Brain pericyte (primary cell): Measurements from ENCODE around the gene MAP3K2.

ENCODE experiments used
- DNase-seq: peaks from one replicate; pipeline ENCODE4 v3.0.0-alpha.2; 2012; ENCODE audit warnings: low read depth, low spot score

Gene MAP3K2

DNA sequence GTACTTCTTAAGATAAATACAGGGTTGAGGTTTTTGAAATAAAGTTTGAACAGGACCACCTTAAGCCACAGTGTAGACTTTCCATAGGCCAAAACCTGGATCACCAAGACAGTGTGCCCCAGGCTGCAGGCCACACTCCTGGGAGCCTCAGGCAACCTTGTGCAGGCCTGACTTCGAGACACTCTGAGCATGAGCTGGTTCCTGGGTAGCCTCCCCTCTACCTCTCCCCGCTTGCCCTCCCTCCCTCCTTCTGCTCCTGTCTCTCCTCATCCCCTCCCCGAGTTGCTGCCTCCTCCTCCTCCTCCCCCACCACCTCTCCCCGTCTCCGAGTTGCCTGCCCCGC is 19.9 kb upstream of the MAP3K2 start:
- no peak for DNase-seq

DNA sequence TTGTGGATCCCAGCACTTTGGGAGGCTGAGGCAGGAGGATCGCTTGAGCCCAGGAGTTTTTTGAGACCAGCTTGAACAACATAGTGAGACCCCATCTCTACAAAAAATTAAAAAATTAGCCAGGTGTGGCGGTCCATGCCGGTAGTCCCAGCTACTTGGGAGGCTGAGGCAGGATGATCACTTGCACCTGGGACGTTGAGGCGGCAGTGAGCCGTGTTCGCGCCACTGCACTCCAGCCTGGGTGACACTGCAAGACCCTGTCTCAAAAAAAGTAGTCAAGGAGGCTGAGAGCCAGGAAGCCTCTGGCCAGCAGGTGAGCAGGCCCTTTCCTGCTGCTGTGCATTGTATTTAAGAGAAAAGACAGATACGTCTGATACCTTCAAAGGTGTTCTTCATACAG is 19.3 kb upstream of the MAP3K2 start:
- DNase-seq, result no peak

DNA sequence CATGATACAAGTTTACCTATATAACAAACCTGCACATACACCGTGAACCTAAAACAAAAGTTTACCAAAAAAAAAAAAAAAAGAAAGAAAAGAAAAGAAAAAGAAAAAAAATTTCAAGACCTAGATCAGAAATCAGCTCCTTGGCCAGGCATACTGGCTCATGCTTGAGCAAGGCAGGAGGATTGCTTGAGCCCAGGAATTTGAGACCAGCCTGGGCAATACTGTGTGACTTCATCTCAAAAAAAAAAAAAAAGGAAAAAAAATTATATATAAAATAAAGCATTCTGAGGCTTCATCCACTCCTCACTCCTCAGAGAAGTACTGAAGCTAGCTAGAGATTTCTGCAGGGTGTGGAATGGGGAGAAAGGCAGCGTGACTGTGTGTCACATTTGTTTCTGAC is 18.7 kb upstream of the MAP3K2 start:
- no peak for DNase-seq

DNA sequence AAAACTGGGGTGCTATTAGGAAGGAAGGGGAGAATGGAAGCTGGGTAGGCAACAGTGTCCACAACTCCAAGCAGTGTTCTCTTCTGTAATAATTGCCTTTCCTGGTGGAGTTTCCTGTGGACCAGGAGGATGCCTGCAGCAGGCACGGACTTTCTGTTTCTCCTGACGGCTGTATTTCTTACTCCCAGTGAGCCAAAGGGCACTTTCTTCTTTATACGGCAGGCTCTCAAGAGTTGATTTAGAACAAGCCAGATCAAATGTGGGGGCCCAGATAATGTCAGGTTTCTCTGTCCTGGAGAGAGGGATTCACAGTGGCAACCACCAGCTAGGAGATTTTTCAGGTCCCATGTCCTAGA is 17.5 kb upstream of the MAP3K2 start:
- no peak for DNase-seq

DNA sequence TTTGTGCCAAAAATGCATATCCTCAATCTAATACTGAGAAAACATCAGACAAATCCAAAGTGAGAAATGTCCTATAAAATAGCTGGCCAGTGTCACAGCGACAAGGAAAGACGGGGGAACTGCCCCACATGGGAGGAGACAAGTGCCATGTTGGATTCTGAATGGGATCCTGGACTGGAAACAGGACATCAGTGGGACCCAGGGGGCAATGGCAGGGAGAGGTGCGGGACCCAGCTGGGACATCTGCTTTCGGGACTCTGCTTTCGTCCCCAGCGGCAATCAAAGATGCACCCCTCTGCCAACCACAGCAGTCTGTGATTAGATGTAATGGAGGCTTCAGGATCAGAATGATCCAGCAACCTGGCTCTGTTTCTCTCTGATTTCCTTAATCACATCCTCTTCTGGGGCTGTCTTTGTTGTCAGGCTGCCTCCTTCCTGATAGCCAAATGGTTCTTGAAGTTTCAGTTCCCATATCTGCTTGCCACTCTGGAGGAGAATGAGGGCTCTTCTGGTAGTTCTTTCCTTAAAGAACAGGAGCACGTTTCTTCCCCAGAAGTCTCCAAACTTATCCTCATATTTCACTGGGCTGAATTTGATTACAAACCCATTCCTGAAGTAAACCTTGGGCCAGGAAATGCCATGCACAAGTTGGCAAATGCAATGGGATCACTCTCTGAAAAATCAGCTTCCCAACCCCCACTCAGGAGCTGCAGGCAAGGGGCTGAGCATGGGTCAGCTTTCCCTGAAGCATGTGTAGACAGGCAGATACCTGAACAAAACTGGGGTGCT is 16.9 kb upstream of the MAP3K2 start:
- no peak for DNase-seq

DNA sequence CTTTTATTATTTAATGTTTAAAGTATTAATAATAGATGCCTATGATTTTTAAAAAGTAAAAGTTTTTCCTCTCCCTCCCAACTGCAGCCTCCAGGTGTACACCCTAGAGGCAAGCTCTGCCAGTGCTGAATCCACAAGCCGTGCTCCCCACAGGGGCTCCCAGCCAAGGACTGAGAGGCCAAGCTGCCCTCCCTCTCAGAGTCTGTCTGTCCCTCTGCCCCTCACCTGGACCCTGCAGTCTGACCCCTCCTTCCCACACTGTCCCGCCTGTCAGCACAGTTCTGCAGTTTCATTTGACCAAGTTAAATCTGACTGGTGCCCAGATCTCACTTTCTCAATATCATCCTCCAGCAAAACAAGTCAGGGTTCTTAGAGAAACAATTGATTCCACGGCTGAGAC is 15.7 kb upstream of the MAP3K2 start:
- DNase-seq, result no peak

GRCh38 chr2:127401757-127402695 is 14.3 kb upstream of the MAP3K2 start:
- DNase-seq, result no peak

GRCh38 chr2:127400897-127401756 is 13.4 kb upstream of the MAP3K2 start:
- DNase-seq, result no peak

GRCh38 chr2:127400533-127400896 is 12.7 kb upstream of the MAP3K2 start:
- no peak for DNase-seq

- DNase-seq, result no peak
These were observed 10.4 kb upstream of the MAP3K2 start for GRCh38 chr2:127398239-127398590.

DNA sequence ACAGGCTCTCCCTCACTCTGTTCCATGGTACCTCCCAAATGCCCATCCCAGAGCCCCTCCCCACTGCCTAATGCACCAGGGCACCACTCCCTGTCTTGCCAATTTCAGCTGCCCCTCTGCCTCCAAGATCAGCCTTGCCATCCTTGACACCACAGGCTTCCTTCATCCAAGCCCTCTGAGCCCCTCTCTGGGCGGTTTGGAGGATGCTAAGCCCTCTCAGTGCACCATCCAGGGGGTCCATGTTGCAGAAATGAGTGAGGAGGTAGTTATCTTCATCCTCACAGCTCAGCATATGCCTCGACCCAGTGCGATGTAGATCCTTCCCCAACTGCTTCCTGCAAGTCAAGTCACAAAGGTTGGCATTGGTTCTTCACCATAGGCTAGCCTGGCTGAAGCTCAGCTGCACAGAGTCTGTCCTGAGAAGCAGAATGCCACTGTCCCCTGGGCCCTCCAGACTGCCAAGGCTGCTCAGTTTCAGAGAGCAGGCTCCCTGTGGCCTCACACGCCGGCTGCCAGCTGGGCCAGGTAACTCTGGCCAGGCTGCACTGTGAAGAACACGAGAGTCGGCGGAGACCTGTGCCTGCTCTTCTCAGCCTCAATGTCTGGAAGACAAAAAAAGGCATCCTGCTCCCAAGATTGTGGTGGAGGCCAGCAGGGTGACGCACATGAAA is 9.9 kb upstream of the MAP3K2 start:
- no peak for DNase-seq

GRCh38 chr2:127394492-127394891 is 6.7 kb upstream of the MAP3K2 start:
- DNase-seq, result no peak

DNA sequence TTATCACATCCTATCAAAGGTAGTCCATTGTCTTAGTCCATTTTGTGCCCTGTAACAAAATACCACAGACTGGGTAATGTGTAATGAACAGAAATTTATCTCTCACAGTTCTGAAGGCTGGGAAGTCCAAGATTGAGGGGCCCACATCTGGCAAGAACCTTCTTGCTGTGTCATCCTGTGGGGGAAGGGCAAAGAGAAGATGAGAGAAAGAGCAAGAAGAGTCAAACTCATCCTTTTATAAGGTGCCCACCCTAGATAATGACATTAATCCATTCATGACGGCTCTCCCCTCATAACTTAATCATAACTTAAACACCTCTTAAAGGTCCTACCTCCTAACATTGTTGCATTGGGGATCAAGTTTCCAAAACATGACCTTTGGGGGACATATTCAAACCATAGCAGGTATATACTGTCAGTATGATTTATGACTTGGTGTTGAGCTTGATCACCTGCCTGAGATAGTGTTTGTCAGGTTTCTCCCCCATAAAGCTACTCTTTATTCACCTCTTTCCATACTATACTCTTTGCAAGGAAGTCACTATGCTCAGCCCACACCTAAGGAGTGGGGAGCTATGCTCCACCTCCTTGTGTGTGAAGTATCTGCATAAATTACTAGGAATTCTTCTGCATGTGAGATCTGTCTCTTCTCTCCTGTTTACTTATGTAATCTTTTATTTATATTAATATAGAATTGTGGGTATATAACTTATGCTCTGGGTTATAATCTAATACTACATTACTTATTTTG is 5.2 kb upstream of the MAP3K2 start:
- DNase-seq, result no peak

GRCh38 chr2:127392133-127392827 is 4.5 kb upstream of the MAP3K2 start:
- DNase-seq, result no peak

DNA sequence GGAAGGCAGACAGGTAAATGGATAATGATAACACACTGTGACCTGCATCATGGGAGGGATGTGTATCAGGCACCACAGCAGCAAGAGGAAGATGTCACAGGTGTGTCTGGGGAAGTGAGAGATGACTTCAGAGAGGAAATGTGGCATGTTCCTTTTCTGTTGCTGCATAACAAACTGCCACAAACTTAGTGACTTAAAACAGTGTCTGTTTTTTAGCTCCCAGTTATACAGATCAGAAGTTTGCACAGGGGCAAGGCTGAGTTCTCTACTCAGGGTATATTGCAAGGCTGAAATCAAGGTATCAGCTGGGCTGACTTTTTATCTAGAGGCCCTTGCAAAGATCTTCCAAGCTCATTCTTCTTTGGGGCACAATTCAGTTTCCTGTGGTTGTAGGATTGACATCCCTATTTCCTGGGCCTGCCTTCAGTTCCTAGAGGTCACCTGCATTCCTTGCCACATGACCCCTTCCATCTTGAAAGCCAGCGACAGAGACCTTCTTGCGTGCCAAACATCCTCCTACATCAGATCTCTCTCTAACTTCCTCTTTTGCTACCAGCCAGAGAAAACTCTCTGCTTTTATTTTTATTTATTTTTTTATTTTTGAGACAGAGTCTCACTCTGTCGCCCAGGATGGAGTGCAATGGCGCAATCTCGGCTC is 2.1 kb upstream of the MAP3K2 start:
- no peak for DNase-seq

GRCh38 chr2:127388423-127389164 is 819 bp upstream of the MAP3K2 start:
- no peak for DNase-seq

DNA sequence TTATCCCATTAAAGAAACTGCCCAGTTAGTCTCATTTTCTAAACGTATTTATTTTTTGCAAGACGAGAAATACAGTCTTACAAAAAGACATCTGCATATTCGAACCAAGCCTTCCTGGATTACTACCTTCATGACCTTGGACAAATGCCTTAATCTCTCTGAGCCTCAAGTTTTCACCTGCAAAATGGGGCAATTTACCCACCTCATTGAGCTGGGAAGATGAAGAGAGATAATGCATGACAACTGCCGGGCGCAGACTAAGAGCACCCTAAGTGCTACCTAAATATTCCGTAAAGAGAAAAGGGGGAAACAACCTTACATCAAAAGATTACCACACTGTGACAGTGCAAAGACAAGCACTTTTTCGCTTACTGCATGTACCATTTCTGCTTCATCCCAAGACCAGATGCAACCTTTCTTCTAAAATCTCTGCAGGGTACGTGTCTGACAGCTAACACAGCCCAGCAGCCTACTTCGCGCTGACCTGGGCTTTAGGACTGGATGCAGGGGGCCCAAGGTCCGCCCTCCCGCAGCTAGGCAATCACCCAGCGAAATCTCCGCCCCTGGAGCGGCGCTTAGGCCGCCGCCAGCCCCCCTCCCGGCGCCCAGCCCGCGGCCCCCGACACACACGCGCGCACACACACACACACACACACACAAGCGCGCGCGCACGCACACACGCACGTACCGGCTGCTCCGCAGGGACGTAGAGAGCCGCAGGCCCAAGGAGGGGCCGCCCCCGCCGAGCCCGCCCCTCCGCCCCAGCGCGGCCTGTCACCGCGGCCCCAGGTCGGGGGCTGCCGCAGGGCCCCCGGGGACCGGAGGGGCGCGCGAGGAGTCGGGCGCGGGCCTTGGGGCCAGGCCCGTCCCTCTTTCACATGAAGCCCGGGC is 766 bp downstream of the MAP3K2 start:
- peak; percentile 51 for DNase-seq

DNA sequence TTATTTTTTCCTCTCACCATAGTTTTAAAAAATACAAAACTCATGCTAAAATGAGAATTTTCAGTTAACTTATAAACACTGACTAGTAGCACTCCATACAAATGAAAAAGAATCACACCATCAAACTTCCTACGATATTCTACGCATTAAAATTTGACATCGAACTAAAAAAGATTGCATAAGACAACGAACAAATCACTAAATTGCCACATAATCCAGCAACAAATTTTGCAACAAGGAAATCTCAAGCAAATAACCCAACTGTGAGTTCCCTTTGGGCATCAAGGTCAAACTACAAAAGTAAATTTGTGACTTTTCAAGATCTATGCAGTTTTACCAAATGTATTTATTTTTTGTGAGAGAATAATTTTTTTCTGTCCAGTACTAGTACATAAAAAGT is 1.5 kb downstream of the MAP3K2 start:
- no peak for DNase-seq
